ENCODE results near the gene FAM111A. TPM values are rescaled to one million over a fixed set of nuclear protein-coding genes. Genes with fewer than 3 reads are reported as not detected.
"Not testable (repeated sequence)": the region's sequence is repeated elsewhere in the genome, so short reads cannot be mapped to it uniquely, and the experiment has no call there.

The FAM111A gene
- total RNA-seq, 1 donor from 2014 or later, result 13.1 TPM

- Histone ChIP-seq H4K20me1 (ENCODE audit: insufficient read depth, low read length) (no peaks in the 10 kb centered on the region), H3K4me3 (ENCODE audit: insufficient read depth, low read depth, low read length) (peak within 1 kb of the TSS; percentile 58), H3K27ac (ENCODE audit: low read depth, low read length) (no peak within 1 kb of the TSS), H3K4me2 (ENCODE audit: low read length) (peak within 1 kb of the TSS; percentile 86), H2AFZ (ENCODE audit: low read depth, low read length) (peak within 1 kb of the TSS; percentile 78), H3K36me3 (ENCODE audit: insufficient read depth, low read length) (no peaks in the 10 kb centered on the region), H3K79me2 (ENCODE audit: insufficient read depth, low read length) (no peaks in the 10 kb centered on the region), H3K9ac (ENCODE audit: low read length) (peak within 1 kb of the TSS; percentile 66), H3K4me1 (ENCODE audit: insufficient read depth, low read length) (peaks cover 7% of the 10 kb centered on the region), H3K27me3 (ENCODE audit: insufficient read depth, low read length) (peaks cover 3% of the 10 kb centered on the region), H3K9me3 (ENCODE audit: insufficient read depth, low read depth, low read length) (no peaks in the 10 kb centered on the region)
- no peak for TF ChIP-seq CTCF (IDR thresholded peaks at IDR 0.05; ENCODE audit: insufficient read depth, low read depth, low read length)
- no peak for TF ChIP-seq EZH2 (IDR thresholded peaks at IDR 0.05; ENCODE audit: insufficient read depth, low read length)
- Mint-ChIP-seq H3K27ac (ENCODE audit: unreplicated experiment) (no peak within 1 kb of the TSS), H3K36me3 (ENCODE audit: low read depth, unreplicated experiment) (no peaks in the 10 kb centered on the region), H3K27me3 (ENCODE audit: low read depth, unreplicated experiment) (peaks cover 57% of the 10 kb centered on the region), H3K4me3 (ENCODE audit: unreplicated experiment) (peak within 1 kb of the TSS; percentile 82), H3K4me1 (ENCODE audit: low read depth, unreplicated experiment) (peaks cover 3% of the 10 kb centered on the region), H3K9me3 (ENCODE audit: unreplicated experiment) (no peaks in the 10 kb centered on the region)
- FAIRE-seq, result peak; percentile 20
- DNase-seq (ENCODE audit: low read depth), result peak; percentile 94
Measured at GRCh38 chr11:59106363-59107336, 36.0 kb upstream of the FAM111A start, which contains the start of gene FAM111B. FAM111B (plus strand) TSS chr11:59107237; CDS start chr11:59109626, 2,389 bp downstream.

- H3K27me3 Mint-ChIP-seq (ENCODE audit: low read depth, unreplicated experiment), result peaks cover 46% of the 10 kb centered on the region
Measured at GRCh38 chr11:59107721-59108120, 34.9 kb upstream of the FAM111A start.

GRCh38 chr11:59112494-59112893 is 30.2 kb upstream of the FAM111A start:
- TF ChIP-seq EZH2 (IDR thresholded peaks at IDR 0.05; ENCODE audit: insufficient read depth, low read length) (no peak), CTCF (IDR thresholded peaks at IDR 0.05; ENCODE audit: insufficient read depth, low read depth, low read length) (no peak)
- Histone ChIP-seq H4K20me1 (ENCODE audit: insufficient read depth, low read length) (no peaks in the 10 kb centered on the region), H3K79me2 (ENCODE audit: insufficient read depth, low read length) (no peaks in the 10 kb centered on the region), H3K4me2 (ENCODE audit: low read length) (no peak overlapping the region), H3K36me3 (ENCODE audit: insufficient read depth, low read length) (no peaks in the 10 kb centered on the region), H3K9me3 (ENCODE audit: insufficient read depth, low read depth, low read length) (no peaks in the 10 kb centered on the region), H3K27me3 (ENCODE audit: insufficient read depth, low read length) (no peaks in the 10 kb centered on the region), H3K4me3 (ENCODE audit: insufficient read depth, low read depth, low read length) (no peak overlapping the region), H3K9ac (ENCODE audit: low read length) (no peak overlapping the region), H3K4me1 (ENCODE audit: insufficient read depth, low read length) (peaks cover under 1% of the 10 kb centered on the region), H3K27ac (ENCODE audit: low read depth, low read length) (no peak overlapping the region), H2AFZ (ENCODE audit: low read depth, low read length) (no peak overlapping the region)
- DNase-seq (ENCODE audit: low read depth), result no peak
- FAIRE-seq, result no peak
- no peak overlapping the region for H3K27ac Mint-ChIP-seq (ENCODE audit: unreplicated experiment)
- peaks cover 3% of the 10 kb centered on the region for H3K9me3 Mint-ChIP-seq (ENCODE audit: unreplicated experiment)
- H3K36me3 Mint-ChIP-seq (ENCODE audit: low read depth, unreplicated experiment), result no peaks in the 10 kb centered on the region
- H3K4me1 Mint-ChIP-seq (ENCODE audit: low read depth, unreplicated experiment), result no peaks in the 10 kb centered on the region
- peaks cover 11% of the 10 kb centered on the region for H3K27me3 Mint-ChIP-seq (ENCODE audit: low read depth, unreplicated experiment)
- H3K4me3 Mint-ChIP-seq (ENCODE audit: unreplicated experiment), result no peak overlapping the region

More at GRCh38 chr11:59107721-59108120, 34.9 kb upstream of the FAM111A start:
- not testable (repeated sequence) for H3K27ac Mint-ChIP-seq (ENCODE audit: unreplicated experiment); H3K36me3 ChIP-seq (ENCODE audit: insufficient read depth, low read length); H3K36me3 Mint-ChIP-seq (ENCODE audit: low read depth, unreplicated experiment); FAIRE-seq; H3K27me3 ChIP-seq (ENCODE audit: insufficient read depth, low read length); H3K79me2 ChIP-seq (ENCODE audit: insufficient read depth, low read length); H3K4me1 ChIP-seq (ENCODE audit: insufficient read depth, low read length); H3K9me3 Mint-ChIP-seq (ENCODE audit: unreplicated experiment); H3K4me1 Mint-ChIP-seq (ENCODE audit: low read depth, unreplicated experiment); H4K20me1 ChIP-seq (ENCODE audit: insufficient read depth, low read length); DNase-seq (ENCODE audit: low read depth); H3K9me3 ChIP-seq (ENCODE audit: insufficient read depth, low read depth, low read length); H3K27ac ChIP-seq (ENCODE audit: low read depth, low read length)
- peak overlapping the region; percentile 70 for H2AFZ ChIP-seq (ENCODE audit: low read depth, low read length)
- H3K9ac ChIP-seq (ENCODE audit: low read length), result peak overlapping the region; percentile 62
- peak overlapping the region; percentile 58 for H3K4me3 ChIP-seq (ENCODE audit: insufficient read depth, low read depth, low read length)
- H3K4me3 Mint-ChIP-seq (ENCODE audit: unreplicated experiment), result peak overlapping the region; percentile 82
- H3K4me2 ChIP-seq (ENCODE audit: low read length), result peak overlapping the region; percentile 86

Data from astrocyte (in vitro differentiated cells and primary cell).